HG03469 (cell line): ENCODE measurements around the gene EPB41.
"Not testable (repeated sequence)": the region's sequence is repeated elsewhere in the genome, so short reads cannot be mapped to it uniquely, and the experiment has no call there.

ENCODE experiments used
- ATAC-seq: cut with Tn5 transposase; IDR thresholded peaks from one replicate; pipeline ENCODE4 v1.9.1; 2021; ENCODE audit warnings: mild to moderate bottlenecking, moderate library complexity, moderate number of reproducible peaks; ENCODE audit not compliant: unreplicated experiment

EPB41 gene

GRCh38 chr1:29043274-29043965, 129.1 kb downstream of the EPB41 start:
- ATAC-seq: no peak

DNA sequence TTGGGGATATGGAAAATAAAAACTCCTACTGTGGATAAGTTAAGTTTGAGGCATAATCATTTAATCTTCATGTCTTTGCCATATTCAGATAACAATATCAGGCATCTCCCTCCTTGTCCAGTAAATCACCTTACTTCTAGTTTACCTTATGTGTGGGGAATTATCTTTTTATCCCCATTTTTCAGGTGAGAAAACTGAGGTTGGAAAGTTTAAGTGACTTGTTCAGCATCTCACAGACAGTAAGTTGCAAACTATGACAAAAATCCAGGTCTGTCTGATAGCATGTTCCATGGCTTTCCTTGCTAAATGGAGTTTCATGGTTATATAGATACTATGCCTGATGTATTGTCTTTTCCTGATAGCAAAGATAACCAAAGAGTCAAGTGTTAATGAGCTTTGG, 129.6 kb downstream of the EPB41 start:
- no peak for ATAC-seq

DNA sequence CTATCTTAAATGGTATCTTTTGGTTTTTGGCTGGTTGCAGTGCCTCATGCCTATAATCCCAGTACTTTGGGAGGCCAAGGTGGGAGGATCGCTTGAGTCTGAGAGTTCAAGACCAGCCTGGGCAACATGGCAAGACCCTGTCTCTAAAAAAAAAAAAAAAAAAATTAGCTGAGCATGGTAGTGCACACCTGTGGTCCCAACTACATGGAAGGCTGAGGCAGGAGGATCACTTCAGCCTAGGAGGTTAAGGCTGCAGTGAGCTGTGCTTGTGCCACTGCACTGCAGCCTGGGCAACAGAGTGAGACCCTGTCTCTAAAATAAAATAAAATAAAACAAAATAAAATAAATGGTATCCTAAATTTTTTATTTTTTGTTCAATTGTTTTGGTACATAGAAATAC, 131.3 kb downstream of the EPB41 start:
- not testable (repeated sequence) for ATAC-seq

GRCh38 chr1:29047142-29047541, 132.8 kb downstream of the EPB41 start:
- ATAC-seq: no peak

DNA sequence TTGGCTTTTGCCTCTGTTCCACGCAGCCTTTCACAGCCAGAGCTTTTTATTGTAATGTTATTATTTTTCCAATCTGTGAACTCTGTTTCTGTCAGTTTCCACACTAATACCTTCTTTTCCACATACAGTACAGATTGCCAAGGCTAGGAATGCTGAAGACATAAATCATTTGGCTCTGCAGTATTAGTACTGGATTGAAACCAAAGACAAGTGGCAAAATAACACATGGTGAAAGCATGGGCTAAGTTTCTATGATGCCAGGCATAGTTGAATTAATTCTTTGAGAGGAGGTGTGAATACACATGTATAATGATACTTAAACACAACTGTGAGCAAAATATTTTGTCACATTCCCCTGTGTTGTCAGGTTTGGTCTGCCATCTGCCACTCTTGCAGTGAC, 135.8 kb downstream of the EPB41 start:
- no peak for ATAC-seq

DNA sequence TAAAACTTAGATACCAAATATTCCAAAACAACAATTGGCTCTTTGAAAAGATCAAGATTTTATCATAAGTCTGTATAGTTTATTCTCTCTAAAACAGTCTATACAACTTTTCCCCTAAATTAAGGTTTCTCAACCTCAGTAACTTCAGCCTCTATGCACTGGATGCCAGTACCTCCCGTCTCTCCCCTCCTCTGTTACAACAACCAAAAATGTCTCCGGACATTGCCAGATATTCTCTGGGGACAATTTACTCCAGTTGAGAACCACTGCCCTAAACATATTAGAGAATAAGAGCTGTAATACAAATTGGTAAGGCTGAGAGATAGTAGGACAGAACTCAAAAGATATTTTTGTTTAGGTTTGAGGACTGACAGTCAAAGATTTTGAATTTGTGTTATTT, 137.7 kb downstream of the EPB41 start:
- ATAC-seq: no peak

GRCh38 chr1:29052941-29053340, 138.6 kb downstream of the EPB41 start:
- no peak for ATAC-seq

DNA sequence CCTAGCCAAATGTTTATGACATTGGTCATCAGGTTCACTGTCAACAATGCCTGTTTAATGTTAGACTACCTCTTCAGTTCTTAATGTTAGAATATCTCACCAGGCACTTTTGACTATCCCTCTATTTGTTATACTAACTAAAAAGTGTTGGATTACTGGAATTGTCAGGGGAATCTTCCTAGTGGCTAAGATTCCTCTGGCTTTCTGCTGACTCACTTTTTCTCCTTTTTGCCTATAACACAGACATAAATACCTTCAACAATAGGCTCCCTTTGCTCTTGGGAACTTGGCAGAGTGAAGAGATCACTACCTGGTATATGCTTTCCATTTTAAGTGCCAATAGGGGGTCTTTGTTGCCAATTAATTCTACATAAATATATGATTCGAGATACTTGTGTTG, 140.8 kb downstream of the EPB41 start:
- no peak for ATAC-seq

GRCh38 chr1:29056256-29056655, 141.9 kb downstream of the EPB41 start:
- no peak for ATAC-seq

DNA sequence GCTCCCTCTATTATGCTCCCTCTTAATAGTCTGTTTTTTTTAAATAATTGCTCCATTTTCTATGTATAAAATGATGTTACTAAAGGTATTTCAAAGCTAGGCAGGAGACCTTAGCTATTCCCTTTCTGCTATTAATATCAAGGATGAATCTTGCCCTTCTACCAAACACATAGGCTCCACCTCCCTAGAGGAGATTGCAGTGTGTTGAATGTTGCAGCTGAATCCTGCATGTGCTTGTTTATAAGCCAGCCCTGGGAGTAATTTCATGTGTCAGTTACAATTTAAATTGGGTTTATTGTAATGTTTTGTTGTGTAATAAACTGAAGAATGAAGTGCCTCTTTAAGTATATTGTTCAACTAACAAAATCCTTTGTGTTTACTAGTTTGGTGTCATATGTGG, 143.3 kb downstream of the EPB41 start:
- ATAC-seq: no peak

DNA sequence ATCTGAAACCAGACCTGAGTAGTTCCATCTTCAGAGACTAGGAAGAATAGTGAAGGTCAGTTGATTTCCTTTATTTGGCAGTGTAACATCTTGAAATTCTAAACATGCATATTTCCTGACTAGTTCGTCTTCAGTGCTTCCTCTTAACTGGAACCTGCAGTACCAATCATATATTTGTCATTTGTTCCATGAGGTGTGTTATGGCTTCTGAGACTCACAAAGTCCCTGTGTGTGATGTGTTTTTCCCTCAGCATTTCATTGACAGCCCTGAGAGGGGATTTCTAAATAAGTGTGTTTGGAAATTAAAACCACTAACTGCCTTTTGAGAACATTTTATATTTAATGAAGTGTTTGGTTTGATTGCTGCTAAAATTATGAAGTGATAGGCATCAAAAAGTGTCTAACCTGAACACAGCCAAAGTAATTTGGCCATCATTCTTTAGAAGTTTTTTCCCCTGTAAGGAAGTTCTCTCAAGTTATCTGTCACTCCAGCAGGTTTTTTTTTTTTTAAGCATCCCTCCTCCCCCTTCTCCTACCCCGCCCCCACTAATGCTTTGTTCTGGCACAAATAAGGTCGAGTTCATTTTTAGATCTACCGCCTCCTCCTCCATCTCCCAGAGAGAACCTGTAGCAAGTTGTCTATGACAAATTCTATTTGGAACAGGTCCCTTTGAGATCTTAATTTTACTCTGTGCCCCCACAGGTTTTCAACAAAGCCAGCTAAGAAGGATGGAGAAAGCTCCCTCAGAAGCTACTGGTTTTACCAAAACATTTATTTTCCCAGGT, 148.0 kb downstream of the EPB41 start:
- no peak for ATAC-seq

- ATAC-seq: no peak
Observed at GRCh38 chr1:29064064-29064463, 149.7 kb downstream of the EPB41 start.

- no peak for ATAC-seq
Observed at GRCh38 chr1:29077155-29077554, 162.8 kb downstream of the EPB41 start.

DNA sequence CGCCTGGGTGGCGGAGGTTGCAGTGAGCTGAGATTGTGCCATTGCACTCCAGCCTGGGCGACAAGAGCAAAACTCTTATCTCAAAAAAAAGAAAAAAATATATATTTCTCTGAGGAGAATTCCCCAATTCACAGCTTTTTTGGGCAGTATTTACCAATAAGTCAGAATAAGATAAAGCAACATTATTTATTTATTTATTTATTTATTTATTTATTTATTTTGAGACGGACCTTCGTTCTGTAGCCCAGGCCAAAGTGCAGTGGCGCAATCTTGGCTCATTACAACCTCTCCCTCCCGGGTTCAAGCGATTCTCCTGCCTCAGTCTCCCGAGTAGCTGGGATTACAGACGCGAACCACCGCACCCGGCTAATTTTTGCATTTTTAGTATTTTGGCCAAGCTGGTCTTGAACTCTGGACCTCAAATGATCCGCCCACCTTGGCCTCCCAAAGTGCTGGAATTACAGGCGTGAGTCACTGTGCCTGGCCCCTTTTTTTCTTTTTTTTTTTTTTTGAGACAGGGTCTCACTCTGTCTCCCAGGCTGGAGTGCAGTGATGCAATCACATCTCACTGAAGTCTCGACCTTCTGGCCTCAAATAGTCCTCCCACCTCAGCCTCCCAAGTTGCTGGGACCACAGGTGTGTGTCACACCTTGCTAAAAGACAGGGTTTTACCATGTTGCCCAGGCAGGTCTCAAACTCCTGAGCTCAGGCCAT, 165.7 kb downstream of the EPB41 start:
- ATAC-seq: not testable (repeated sequence)

GRCh38 chr1:29081201-29081600, 166.8 kb downstream of the EPB41 start:
- no peak for ATAC-seq

DNA sequence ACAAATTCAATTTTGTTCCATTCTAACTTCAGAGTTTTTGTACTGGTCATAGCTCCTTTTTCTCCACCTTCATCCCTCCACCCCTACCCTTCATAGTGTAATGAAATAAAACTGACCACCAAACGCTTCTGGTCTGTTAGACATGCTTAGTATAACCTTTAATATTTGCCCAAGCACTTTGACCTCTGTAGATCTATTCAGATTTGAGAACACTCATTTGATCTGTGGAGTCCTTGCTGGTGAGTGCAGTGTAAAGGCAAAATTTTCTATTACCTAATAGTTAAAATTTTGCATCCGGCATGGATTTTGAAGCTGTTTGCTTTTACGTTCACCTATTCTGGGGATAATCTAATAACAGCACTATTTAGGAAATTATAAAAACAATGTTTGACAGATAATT, 168.2 kb downstream of the EPB41 start:
- no peak for ATAC-seq

DNA sequence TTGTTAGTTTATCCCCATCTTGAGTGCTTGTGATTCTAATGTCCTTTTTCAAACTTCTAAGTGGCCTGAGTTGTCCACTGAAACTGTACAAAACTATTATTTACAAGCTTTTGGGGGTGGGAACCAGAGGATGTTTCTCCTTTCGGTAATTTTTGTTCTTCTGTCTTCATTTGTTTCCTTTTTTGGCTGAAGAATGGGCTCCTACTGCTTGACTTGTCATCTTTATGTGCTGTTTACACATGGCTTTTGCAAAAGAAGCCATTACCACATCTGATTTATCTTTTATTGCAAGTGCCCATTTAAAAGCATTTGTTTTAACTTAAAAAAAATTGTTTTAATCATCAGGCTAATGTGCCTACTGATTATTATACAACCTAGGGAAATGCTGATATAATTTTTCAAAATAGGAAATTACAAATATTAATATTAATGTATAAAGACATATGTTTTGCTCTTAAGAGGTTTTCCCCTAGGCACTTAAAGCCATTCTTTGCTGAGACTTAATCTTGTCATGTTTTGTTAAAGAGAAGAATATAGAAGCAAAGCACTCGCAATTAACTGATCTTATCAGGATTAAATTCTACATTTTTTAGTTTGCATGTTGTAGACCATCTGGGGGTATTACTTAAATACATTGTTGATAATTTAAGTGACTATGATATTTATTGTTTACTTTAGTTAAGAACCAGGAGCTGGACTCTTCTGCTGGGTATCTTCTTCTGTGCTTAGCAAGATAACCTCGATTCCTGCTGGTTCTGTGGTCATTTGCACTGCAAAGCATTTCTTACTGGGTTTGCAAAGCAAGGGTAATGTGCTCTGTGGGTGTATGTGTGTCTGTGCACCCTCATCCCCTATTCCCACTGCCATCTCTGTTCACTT, 169.2 kb downstream of the EPB41 start:
- no peak for ATAC-seq

- no peak for ATAC-seq
Observed at GRCh38 chr1:29084196-29084521, 169.8 kb downstream of the EPB41 start.

DNA sequence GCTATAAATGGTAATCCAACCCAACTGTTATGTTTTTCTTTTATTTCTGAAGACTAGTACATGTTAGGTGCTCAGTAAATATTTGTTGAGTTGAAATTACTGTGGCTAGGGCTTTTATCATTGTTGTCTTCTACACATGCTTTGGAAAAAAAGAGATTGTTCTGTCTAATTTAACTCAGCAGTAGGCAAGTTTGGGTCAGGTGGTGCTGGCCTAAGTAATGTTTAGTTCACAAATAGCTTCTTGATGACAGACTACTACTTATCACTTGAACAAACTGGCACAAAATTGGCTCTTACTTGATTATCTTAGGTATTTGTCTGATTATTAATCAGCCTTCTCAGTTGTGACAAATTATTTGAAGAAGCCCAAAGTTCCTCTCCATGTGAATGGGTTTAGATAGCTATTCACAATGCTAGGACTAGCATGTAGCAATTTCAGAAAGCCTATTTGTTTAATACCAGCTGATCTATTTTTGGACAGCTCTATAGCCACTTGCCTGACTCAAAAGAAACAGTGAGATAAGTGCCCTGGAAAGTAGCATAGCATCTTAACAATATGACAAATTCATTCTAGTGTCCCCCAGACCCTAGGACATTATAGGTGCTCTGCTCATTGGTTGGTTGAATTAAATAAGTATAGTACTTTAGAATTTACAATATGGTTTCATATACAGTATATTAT, 176.7 kb downstream of the EPB41 start:
- no peak for ATAC-seq

- ATAC-seq: not testable (repeated sequence)
Observed at GRCh38 chr1:29092704-29093103, 178.3 kb downstream of the EPB41 start.
